Nephron (organoid): ENCODE measurements around the gene INPP1.
A peak's percentile ranks its signal among the peaks of the same experiment; 100 is the strongest.
"Not testable (repeated sequence)": the region's sequence is repeated elsewhere in the genome, so short reads cannot be mapped to it uniquely, and the experiment has no call there.

Source experiments
- H3K27ac Mint-ChIP-seq, 3 experiments: 2 replicates each; pipeline ENCODE4 v1.8.0; 2020; ENCODE audit warnings: mixed read lengths in 3 of 3, mild to moderate bottlenecking in 2 of 3, moderate library complexity in 1 of 3
- H3K27me3 Mint-ChIP-seq: 2 replicates; pipeline ENCODE4 v1.8.0; 2021; ENCODE audit warnings: low read depth, mild to moderate bottlenecking, moderate library complexity, mixed read lengths
- H3K36me3 Mint-ChIP-seq: 2 replicates; pipeline ENCODE4 v1.8.0; 2020; ENCODE audit warnings: low read depth, mixed read lengths
- H3K4me1 Mint-ChIP-seq: 2 replicates; pipeline ENCODE4 v1.8.0; 2020; ENCODE audit warnings: mixed read lengths
- H3K4me3 Mint-ChIP-seq, 3 experiments: 2 replicates each; pipeline ENCODE4 v1.8.0; 2020; ENCODE audit warnings: mild to moderate bottlenecking in 3 of 3, mixed read lengths in 3 of 3, moderate library complexity in 2 of 3
- H3K9me3 Mint-ChIP-seq: 2 replicates; pipeline ENCODE4 v1.8.0; 2020; ENCODE audit warnings: mixed read lengths
- CTCF ChIP-seq, 3 experiments: fragments of 200-600 bp; sonication (generic); IDR thresholded peaks; one replicate each; pipeline ENCODE4 v1.5.0; 2021; ENCODE audit warnings: antibody characterized with exemption in 3 of 3; ENCODE audit not compliant: unreplicated experiment in 3 of 3

INPP1 gene

GRCh38 chr2:190343536-190344275 lies at the start of gene INPP1:
Gene INPP1 (plus strand): TSS chr2:190343589. CDS start chr2:190360103, 16,514 bp downstream.
- Mint-ChIP-seq H3K36me3 (no peaks in the 10 kb centered on the region), H3K4me1 (peaks cover 11% of the 10 kb centered on the region), H3K27me3 (no peaks in the 10 kb centered on the region), H3K9me3 (no peaks in the 10 kb centered on the region), H3K4me3 (peak within 1 kb of the TSS; percentile 86 to 97 (median 97)), H3K27ac (peak within 1 kb of the TSS; percentile 78 to 95 (median 83))
- TF ChIP-seq CTCF (IDR thresholded peaks at IDR 0.05; ENCODE audit: unreplicated experiment in 3 of 3): no peak

GRCh38 chr2:190297880-190298279 lies 45.5 kb upstream of the INPP1 start:
- Mint-ChIP-seq H3K36me3 (peaks cover 84% of the 10 kb centered on the region), H3K9me3 (peaks cover 13% of the 10 kb centered on the region)
- H3K4me1 Mint-ChIP-seq, H3K27ac Mint-ChIP-seq, H3K27me3 Mint-ChIP-seq, H3K4me3 Mint-ChIP-seq: not testable (repeated sequence)

GRCh38 chr2:190301032-190301431 lies 42.4 kb upstream of the INPP1 start:
- H3K36me3 Mint-ChIP-seq: peaks cover 86% of the 10 kb centered on the region
- H3K4me1 Mint-ChIP-seq: no peaks in the 10 kb centered on the region
- no peak overlapping the region for H3K4me3 Mint-ChIP-seq
- H3K27ac Mint-ChIP-seq: peak overlapping the region in 1 of 3 experiments; percentile 68
- no peak for TF ChIP-seq CTCF (IDR thresholded peaks at IDR 0.05; ENCODE audit: unreplicated experiment in 3 of 3)
- H3K9me3 Mint-ChIP-seq: peaks cover 13% of the 10 kb centered on the region
- H3K27me3 Mint-ChIP-seq: no peaks in the 10 kb centered on the region

GRCh38 chr2:190302052-190302451 lies 41.3 kb upstream of the INPP1 start:
- TF ChIP-seq CTCF (IDR thresholded peaks at IDR 0.05; ENCODE audit: unreplicated experiment in 3 of 3): no peak
- H3K9me3 Mint-ChIP-seq: peaks cover 13% of the 10 kb centered on the region
- no peak overlapping the region for H3K4me3 Mint-ChIP-seq
- H3K4me1 Mint-ChIP-seq: no peaks in the 10 kb centered on the region
- no peaks in the 10 kb centered on the region for H3K27me3 Mint-ChIP-seq
- H3K27ac Mint-ChIP-seq: no peak overlapping the region
- peaks cover 84% of the 10 kb centered on the region for H3K36me3 Mint-ChIP-seq

- H3K4me1 Mint-ChIP-seq: no peaks in the 10 kb centered on the region
- peaks cover 83% of the 10 kb centered on the region for H3K36me3 Mint-ChIP-seq
- no peak for TF ChIP-seq CTCF (IDR thresholded peaks at IDR 0.05; ENCODE audit: unreplicated experiment in 3 of 3)
- peaks cover 9% of the 10 kb centered on the region for H3K9me3 Mint-ChIP-seq
- H3K27ac Mint-ChIP-seq: no peak overlapping the region
- H3K27me3 Mint-ChIP-seq: no peaks in the 10 kb centered on the region
- H3K4me3 Mint-ChIP-seq: no peak overlapping the region
Observed at GRCh38 chr2:190303647-190304046, 39.7 kb upstream of the INPP1 start.

- no peaks in the 10 kb centered on the region for H3K27me3 Mint-ChIP-seq
- H3K4me3 Mint-ChIP-seq: no peak overlapping the region
- peaks cover 9% of the 10 kb centered on the region for H3K9me3 Mint-ChIP-seq
- TF ChIP-seq CTCF (IDR thresholded peaks at IDR 0.05; ENCODE audit: unreplicated experiment in 3 of 3): no peak
- peaks cover 82% of the 10 kb centered on the region for H3K36me3 Mint-ChIP-seq
- H3K4me1 Mint-ChIP-seq: no peaks in the 10 kb centered on the region
- no peak overlapping the region for H3K27ac Mint-ChIP-seq
Observed at GRCh38 chr2:190304404-190304803, 39.0 kb upstream of the INPP1 start.
